Vagina (tissue), 2 donors: Measurements from ENCODE around the gene DACH2.

Source experiments
- POLR2A ChIP-seq, 2 donors: fragments of 450-650 bp; IDR thresholded peaks; one replicate each; pipeline ENCODE4 v1.6.1; 2017; ENCODE audit warnings: antibody characterized with exemption in 2 of 2, mild to moderate bottlenecking in 2 of 2, moderate library complexity in 2 of 2
- POLR2AphosphoS5 ChIP-seq, 2 donors: sonication (generic); formaldehyde crosslinking; IDR thresholded peaks; one replicate each; pipeline ENCODE4 v1.9.0; 2017; ENCODE audit warnings: antibody characterized with exemption in 2 of 2, mild to moderate bottlenecking in 2 of 2, low read depth in 1 of 2; ENCODE audit not compliant: insufficient read depth in 1 of 2
- TF ChIP-seq, protein P1 (sequence below), 3 experiments: fragments of 450-650 bp in 2 of 3; fragments of 200-600 bp in 1 of 3; sonication (generic) in 1 of 3; IDR thresholded peaks; one replicate each; pipeline ENCODE4 v1.5.1; 2017 to 2019; ENCODE audit warnings: antibody characterized with exemption in 3 of 3, mild to moderate bottlenecking in 2 of 3, moderate library complexity in 2 of 3

DNA sequence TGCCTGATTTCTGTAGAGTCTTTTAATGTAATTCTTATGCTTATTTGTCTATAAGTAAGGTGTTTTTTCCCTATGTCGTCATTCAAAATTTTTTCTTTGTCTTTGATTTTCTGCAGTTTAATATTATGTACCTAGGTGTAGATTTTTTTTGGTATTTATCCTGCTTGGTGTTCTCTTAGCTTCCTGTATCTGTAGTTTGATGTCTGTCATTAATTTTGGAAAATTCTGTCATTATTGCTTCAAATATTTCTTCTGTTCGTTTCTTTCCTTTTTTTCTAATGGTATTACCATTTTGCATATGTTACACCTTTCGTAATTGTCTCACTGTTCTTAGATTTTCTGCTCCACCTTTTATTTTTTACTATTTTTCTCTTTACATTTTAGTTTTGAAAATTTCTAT lies 696.9 kb downstream of the DACH2 start:
- TF ChIP-seq POLR2A (IDR thresholded peaks at IDR 0.05) (no peak), POLR2AphosphoS5 (IDR thresholded peaks at IDR 0.05; ENCODE audit: insufficient read depth in 1 of 2, low read depth in 1 of 2) (no peak)
- TF ChIP-seq, protein P1, sequence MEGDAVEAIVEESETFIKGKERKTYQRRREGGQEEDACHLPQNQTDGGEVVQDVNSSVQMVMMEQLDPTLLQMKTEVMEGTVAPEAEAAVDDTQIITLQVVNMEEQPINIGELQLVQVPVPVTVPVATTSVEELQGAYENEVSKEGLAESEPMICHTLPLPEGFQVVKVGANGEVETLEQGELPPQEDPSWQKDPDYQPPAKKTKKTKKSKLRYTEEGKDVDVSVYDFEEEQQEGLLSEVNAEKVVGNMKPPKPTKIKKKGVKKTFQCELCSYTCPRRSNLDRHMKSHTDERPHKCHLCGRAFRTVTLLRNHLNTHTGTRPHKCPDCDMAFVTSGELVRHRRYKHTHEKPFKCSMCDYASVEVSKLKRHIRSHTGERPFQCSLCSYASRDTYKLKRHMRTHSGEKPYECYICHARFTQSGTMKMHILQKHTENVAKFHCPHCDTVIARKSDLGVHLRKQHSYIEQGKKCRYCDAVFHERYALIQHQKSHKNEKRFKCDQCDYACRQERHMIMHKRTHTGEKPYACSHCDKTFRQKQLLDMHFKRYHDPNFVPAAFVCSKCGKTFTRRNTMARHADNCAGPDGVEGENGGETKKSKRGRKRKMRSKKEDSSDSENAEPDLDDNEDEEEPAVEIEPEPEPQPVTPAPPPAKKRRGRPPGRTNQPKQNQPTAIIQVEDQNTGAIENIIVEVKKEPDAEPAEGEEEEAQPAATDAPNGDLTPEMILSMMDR (IDR thresholded peaks at IDR 0.05), result no peak
